Activated CD8-positive, alpha-beta memory T cell treated with anti-CD3 and anti-CD28 coated beads for 48 hours (primary cell): ENCODE measurements around the gene C11orf98.

ENCODE experiments used
- DNase-seq, 3 experiments: peaks; one replicate each; pipeline ENCODE4 v3.0.0-alpha.2; 2020; ENCODE audit warnings: low read depth in 2 of 3, low spot score in 2 of 3

The C11orf98 gene

DNA sequence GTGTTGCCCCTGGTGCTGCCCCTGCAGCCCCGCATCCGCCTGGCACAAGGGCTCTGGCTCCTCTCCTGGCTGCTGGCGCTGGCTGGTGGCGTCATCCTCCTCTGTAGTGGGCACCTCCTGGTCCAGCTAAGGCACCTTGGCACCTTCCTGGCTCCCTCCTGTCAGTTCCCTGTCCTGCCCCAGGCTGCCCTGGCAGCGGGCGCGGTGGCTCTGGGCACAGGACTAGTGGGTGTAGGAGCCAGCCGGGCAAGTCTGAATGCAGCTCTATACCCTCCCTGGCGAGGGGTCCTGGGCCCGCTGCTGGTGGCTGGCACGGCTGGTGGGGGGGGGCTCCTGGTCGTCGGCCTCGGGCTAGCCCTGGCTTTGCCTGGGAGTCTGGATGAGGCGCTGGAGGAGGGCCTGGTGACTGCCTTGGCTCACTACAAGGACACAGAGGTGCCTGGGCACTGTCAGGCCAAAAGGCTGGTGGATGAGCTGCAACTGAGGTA, 51.7 kb downstream of the C11orf98 start:
- no peak for DNase-seq
